GM06990 (cell line): Measurements from ENCODE around the gene DNAJA3.

Source experiments
- DNase-seq: peaks from one replicate; pipeline ENCODE4 v3.0.0-alpha.2; 2011; ENCODE audit not compliant: insufficient read length; ENCODE audit errors: extremely low read depth
- H3K27me3 ChIP-seq: replicated peaks from 2 replicates; pipeline ENCODE4 v1.6.0; 2011; ENCODE audit warnings: low read length; ENCODE audit not compliant: control insufficient read depth, insufficient read depth
- H3K36me3 ChIP-seq: 2 replicates; pipeline ENCODE4 v1.5.1; 2011; ENCODE audit warnings: low read length; ENCODE audit not compliant: control insufficient read depth, insufficient read depth
- H3K4me3 ChIP-seq: replicated peaks from 2 replicates; pipeline ENCODE4 v1.5.1; 2011; ENCODE audit warnings: low read depth, mild to moderate bottlenecking, control low read depth, low read length
- CTCF ChIP-seq: IDR thresholded peaks from 2 replicates; pipeline ENCODE4 v1.5.1; 2011; ENCODE audit warnings: low read length, control low read depth, mild to moderate bottlenecking, inconsistent platforms; ENCODE audit not compliant: insufficient read depth, poor library complexity, severe bottlenecking

The DNAJA3 gene

DNA sequence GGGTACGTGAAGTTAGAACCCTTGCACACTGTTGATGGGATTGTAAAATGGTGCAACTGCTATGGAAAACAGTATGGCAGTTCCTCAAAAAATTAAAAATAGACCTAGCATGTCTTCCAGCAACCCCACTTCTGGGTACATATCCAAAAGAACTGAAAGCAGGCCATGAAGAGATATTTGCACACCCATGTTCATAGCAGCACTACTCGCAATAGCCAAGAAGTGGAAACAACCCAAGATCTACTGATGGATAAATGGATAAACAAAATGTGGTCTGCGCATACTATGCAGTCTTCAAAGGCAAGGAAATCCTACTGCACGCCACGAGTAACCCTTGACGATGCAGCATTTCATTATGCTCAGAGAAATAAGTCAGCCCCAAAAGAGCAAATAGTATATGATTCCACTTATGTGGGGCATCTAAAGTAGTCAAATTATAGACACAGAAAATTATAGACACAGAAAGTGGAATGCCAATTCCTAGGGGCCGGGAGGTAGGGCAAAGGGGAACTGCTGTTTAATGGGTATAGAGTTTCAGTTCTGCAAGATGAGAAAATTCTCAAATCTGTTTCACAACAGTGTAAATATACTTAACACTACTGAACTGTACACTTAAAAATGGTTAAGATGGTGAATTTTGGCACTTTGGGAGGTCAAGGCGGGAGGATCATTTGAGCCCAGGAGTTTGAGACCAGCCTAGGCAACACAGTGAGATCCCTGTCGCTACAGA lies 26.5 kb upstream of the DNAJA3 start:
- peaks cover 23% of the 10 kb centered on the region for H3K36me3 ChIP-seq
- H3K27me3 ChIP-seq = no peaks in the 10 kb centered on the region
- DNase-seq = no peak
- H3K4me3 ChIP-seq = no peak overlapping the region
- TF ChIP-seq CTCF = no peak

DNA sequence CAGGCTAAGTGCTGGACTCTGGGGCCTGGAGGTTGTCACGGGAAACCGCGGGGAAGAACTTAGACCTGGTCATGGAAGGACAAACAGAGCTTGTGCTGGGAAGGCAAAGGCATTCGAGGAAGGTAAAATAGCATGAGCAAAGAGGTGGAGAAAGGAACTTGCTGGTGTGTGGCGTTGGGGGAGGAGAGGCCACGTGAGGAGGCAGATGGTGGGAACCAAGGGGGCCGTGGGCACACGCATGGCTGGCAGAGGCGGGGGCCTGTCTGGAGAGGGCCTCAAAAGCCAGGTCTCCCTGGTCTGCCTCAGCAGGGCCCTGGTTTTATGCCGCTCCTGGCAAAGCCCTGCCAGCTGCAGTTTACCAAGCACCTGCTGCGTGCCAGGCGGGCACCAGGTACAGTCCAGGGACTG lies 24.6 kb upstream of the DNAJA3 start:
- no peaks in the 10 kb centered on the region for H3K27me3 ChIP-seq
- H3K4me3 ChIP-seq = no peak overlapping the region
- TF ChIP-seq CTCF = no peak
- DNase-seq = no peak
- peaks cover 26% of the 10 kb centered on the region for H3K36me3 ChIP-seq

DNA sequence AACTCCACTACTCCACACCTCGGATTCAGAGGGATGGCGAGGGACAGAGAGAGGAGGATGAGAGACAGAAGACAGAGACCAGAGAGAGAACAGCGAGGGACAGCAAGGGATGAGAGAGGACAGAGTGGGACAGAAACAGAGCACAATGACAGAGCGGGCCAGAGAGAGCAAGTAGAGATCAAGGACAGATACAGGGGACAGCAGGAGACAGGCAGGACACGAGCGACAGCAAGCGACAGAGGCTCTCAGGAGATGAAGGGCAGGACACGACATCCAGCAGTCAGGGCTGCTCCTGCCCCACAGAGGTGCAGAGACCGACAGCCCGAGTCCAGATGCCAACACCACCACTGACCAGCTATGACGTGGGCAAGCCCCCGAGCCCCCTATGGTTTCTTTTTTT lies 24.2 kb upstream of the DNAJA3 start:
- DNase-seq = no peak
- no peak for TF ChIP-seq CTCF
- Histone ChIP-seq H3K36me3 (peaks cover 26% of the 10 kb centered on the region), H3K27me3 (no peaks in the 10 kb centered on the region), H3K4me3 (no peak overlapping the region)

DNA sequence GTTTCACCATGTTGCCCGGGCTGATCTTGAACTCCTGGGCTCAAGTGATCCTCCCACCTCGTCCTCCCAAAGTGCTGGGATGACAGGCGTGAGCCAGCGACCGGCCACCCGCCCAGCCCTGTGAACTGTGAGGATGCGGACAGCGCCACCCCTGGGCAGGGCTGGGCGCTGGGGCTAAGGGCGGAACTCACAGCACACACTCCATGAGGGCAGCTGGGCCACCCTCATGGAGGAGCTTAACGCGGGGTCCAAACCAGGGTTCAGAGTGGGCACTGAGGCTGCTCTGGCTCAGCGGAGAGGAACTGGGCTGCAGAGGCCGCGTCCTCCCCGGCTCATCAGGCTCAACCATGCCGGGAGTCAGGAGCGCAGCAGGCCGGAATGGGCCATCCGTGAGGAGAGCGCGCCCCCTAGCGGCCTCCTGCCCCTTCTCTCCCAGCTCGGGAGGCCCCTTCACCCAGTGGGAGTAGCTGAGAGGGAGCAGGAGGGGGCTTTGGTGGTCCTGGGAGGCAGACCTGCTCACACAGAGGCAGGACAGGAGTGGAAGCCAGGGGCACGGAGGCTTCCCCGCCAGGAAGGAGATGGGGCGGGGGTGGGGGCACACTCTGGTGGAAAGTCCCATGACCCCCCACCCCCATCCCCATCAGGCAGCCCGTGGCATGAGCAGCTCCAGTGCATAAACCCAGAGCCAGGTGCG lies 23.1 kb upstream of the DNAJA3 start:
- Histone ChIP-seq H3K27me3 (no peaks in the 10 kb centered on the region), H3K36me3 (peaks cover 29% of the 10 kb centered on the region), H3K4me3 (no peak overlapping the region)
- DNase-seq = peak; percentile 68
- peak; percentile 95 for TF ChIP-seq CTCF

DNA sequence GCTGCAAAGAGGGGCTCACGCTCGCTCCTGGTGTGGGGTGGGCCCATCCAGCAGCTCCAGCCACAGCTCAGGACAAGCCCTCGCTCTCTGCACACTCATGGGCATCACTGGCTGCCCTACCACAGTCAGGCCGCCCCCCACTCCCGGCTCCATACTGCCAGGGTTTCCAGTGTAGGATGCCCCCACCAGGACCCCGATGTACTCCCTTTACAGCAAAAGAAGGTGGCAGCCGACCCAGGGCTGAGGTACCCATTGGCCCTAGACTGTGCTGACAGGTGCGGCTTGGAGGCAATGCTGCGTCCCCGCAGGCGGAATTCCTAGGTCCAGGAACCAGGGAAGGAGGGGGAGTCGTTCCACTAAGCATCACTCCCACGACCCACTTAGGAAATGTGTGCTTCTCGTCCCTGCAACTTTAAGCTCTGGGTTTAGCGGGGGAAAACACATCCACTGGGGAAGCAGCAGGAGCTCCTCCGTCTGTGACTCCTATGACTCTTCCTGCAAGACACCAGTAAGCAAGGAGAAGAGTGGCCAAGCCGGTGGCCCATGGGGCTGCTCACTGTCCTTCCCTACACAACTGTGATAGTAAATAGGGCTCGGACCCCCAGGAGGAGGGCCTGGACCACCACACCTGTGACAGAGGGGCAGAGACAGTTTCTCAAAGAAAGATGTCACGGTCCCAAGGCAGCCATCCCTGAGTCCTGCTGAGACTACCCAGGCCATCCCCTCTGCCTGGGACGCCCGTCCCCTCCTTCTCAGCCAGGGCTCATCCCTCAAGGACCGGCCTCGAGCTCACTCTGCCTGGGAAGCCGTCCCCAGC lies 22.3 kb upstream of the DNAJA3 start:
- no peak for TF ChIP-seq CTCF
- H3K27me3 ChIP-seq = no peaks in the 10 kb centered on the region
- peaks cover 37% of the 10 kb centered on the region for H3K36me3 ChIP-seq
- no peak for DNase-seq
- no peak overlapping the region for H3K4me3 ChIP-seq
